ENCODE measurements around the gene TXNRD3. TPM values are rescaled to one million over a fixed set of nuclear protein-coding genes. Genes with fewer than 3 reads are reported as not detected.

Gene TXNRD3
- total RNA-seq, 1 donor from 2014 or later = 10.3 TPM

GRCh38 chr3:126682009-126682408 lies 27.1 kb upstream of the TXNRD3 start:
- Histone ChIP-seq H3K4me3 (no peak overlapping the region), H3K27me3 (peaks cover 6% of the 10 kb centered on the region), H3K4me1 (peaks cover 4% of the 10 kb centered on the region), H3K27ac (no peak overlapping the region), H3K36me3 (no peaks in the 10 kb centered on the region), H3K9me3 (no peaks in the 10 kb centered on the region)
- DNase-seq = no peak
- ATAC-seq = no peak
- intact Hi-C loops (cut with DNase I) = loop anchor here (5.0 kb wide), 1 partner anchor 865 kb away; no protein-coding TSS in a partner anchor
- TF ChIP-seq, protein P1, sequence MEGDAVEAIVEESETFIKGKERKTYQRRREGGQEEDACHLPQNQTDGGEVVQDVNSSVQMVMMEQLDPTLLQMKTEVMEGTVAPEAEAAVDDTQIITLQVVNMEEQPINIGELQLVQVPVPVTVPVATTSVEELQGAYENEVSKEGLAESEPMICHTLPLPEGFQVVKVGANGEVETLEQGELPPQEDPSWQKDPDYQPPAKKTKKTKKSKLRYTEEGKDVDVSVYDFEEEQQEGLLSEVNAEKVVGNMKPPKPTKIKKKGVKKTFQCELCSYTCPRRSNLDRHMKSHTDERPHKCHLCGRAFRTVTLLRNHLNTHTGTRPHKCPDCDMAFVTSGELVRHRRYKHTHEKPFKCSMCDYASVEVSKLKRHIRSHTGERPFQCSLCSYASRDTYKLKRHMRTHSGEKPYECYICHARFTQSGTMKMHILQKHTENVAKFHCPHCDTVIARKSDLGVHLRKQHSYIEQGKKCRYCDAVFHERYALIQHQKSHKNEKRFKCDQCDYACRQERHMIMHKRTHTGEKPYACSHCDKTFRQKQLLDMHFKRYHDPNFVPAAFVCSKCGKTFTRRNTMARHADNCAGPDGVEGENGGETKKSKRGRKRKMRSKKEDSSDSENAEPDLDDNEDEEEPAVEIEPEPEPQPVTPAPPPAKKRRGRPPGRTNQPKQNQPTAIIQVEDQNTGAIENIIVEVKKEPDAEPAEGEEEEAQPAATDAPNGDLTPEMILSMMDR (IDR thresholded peaks at IDR 0.05) = no peak

DNA sequence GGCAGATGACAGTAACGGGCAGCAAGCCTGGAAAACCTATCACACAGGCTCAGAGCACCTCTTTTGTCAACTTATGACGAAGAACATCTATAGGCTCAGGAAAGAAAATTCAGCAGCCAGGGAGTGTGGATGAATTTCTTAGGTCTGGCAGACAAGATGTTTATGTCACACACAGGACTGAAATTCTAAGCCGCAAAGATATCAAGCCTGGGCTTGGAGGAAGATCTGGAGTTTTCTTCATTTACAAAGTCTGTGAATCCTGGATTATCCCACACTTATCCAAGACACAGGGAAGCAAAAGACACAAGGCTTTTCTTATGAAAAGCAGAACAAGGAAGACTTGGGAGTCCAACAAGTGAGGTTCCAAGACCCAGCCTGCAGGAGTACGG lies 25.7 kb upstream of the TXNRD3 start:
- TF ChIP-seq, protein P1 (IDR thresholded peaks at IDR 0.05) = no peak
- intact Hi-C loops (cut with DNase I) = loop anchor here (5.0 kb wide), 1 partner anchor 867 kb away; no protein-coding TSS in a partner anchor
- ATAC-seq (no peak), DNase-seq (no peak)
- no peak overlapping the region for H3K4me3 ChIP-seq
- no peak overlapping the region for H3K27ac ChIP-seq
- no peaks in the 10 kb centered on the region for H3K9me3 ChIP-seq
- no peaks in the 10 kb centered on the region for H3K36me3 ChIP-seq
- peaks cover 6% of the 10 kb centered on the region for H3K27me3 ChIP-seq
- H3K4me1 ChIP-seq = peaks cover 4% of the 10 kb centered on the region

DNA sequence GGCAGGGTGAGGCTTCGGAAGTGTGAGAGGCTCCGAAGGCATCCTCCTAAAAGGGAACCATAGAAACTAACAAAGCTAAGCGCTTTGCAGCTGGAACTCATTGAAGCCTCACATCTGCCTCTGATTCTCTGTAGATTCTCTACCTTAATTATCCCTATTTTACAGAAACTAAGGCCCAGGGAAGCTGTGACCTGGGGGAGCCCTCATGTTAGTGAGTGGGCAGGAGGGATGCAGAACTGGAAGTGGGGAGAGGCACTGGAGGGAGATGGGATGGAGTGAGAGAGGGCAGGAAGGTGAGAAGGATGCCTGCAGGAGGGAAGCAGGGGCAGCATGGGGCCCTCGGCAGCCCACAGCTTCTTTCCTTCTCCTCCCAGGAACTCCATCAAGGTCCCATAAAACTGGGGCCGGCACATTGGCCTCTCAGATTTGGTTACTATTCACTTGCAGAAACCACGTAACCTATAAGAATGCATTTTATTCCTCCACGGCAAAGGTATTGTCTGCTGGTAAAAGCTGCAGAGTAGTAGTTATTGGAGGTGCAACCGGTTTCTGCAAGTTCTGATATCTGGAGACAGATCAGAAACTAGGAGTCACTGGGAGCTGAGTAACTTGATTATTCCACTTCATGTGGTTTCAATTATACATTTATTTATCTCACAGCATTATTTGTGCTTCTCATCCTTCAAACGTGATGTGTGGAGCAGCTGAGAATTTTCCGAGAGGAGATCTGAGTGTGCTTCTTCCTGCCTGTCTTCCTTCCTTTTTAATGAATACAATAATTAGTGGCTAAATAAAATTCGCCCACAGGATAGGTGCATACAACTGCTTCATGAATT lies 25.1 kb upstream of the TXNRD3 start:
- Histone ChIP-seq H3K4me1 (peaks cover 4% of the 10 kb centered on the region), H3K36me3 (no peaks in the 10 kb centered on the region), H3K4me3 (no peak overlapping the region), H3K9me3 (no peaks in the 10 kb centered on the region), H3K27ac (no peak overlapping the region), H3K27me3 (peaks cover 6% of the 10 kb centered on the region)
- TF ChIP-seq, protein P1 (IDR thresholded peaks at IDR 0.05) = no peak
- no peak for ATAC-seq
- DNase-seq = no peak
- intact Hi-C loops (cut with DNase I) = loop anchor here (5.0 kb wide), 1 partner anchor 867 kb away; no protein-coding TSS in a partner anchor

- no peaks in the 10 kb centered on the region for H3K9me3 ChIP-seq
- H3K4me1 ChIP-seq = peaks cover 4% of the 10 kb centered on the region
- intact Hi-C loops (cut with DNase I) = no loop called here
- H3K27ac ChIP-seq = no peak overlapping the region
- DNase-seq = peak; percentile 91
- no peak overlapping the region for H3K4me3 ChIP-seq
- no peaks in the 10 kb centered on the region for H3K36me3 ChIP-seq
- peaks cover 6% of the 10 kb centered on the region for H3K27me3 ChIP-seq
- ATAC-seq = peak; percentile 96
- TF ChIP-seq, protein P1 (IDR thresholded peaks at IDR 0.05) = peak; percentile 98
These were observed 24.4 kb upstream of the TXNRD3 start for GRCh38 chr3:126679318-126679751.

DNA sequence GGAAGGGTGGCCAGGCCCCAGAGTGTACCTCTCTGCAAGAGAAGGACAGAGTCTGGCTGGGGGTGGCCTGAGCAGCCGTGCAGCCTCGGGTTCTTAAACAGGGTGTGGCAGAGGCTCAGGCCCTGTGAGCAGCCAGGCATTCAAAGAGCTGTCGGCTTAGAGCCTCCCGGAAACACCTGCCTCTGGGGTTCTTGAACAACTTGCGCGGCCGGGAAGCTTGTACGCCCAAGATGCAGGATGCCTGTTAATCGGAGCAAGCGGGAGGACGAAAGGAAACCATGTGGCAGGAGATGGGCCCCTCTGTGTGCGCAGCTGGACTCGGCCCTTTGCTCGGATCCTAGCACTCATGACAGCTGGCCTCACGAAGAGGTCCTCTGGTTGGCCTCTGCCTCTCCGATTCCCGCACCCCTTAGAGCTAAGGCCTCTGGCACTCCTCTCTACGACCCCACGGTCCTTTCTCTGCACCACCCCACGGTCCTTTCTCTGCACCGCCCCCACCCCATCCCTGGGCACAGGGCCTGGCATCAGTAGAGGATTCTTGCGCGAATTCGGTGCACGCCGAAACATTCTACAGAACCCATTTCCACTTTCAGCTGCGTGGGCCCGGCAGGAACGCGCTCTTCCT lies 23.9 kb upstream of the TXNRD3 start:
- peaks cover 4% of the 10 kb centered on the region for H3K4me1 ChIP-seq
- H3K27me3 ChIP-seq = peaks cover 6% of the 10 kb centered on the region
- H3K4me3 ChIP-seq = no peak overlapping the region
- no peaks in the 10 kb centered on the region for H3K36me3 ChIP-seq
- DNase-seq (peak; percentile 71), ATAC-seq (peak; percentile 83)
- intact Hi-C loops (cut with DNase I) = no loop called here
- no peaks in the 10 kb centered on the region for H3K9me3 ChIP-seq
- TF ChIP-seq, protein P1 (IDR thresholded peaks at IDR 0.05) = no peak
- no peak overlapping the region for H3K27ac ChIP-seq

Data from upper lobe of right lung (tissue), 1 donor.